Osteocyte (in vitro differentiated cells): ENCODE measurements around the gene MS4A6A. TPM values are rescaled to one million over a fixed set of nuclear protein-coding genes. Genes with fewer than 3 reads are reported as not detected.

Experiments used
- DNase-seq: peaks from one replicate; pipeline ENCODE4 v3.0.0; 2021; ENCODE audit warnings: mixed read lengths; ENCODE audit not compliant: unreplicated experiment; ENCODE audit errors: extremely low spot score
- H3K27ac Mint-ChIP-seq: one replicate; pipeline ENCODE4 v1.8.0; 2021; ENCODE audit warnings: mild to moderate bottlenecking, mixed read lengths; ENCODE audit not compliant: unreplicated experiment
- H3K27me3 Mint-ChIP-seq: one replicate; pipeline ENCODE4 v1.8.0; 2021; ENCODE audit warnings: mixed read lengths; ENCODE audit not compliant: unreplicated experiment
- H3K36me3 Mint-ChIP-seq: one replicate; pipeline ENCODE4 v1.8.0; 2021; ENCODE audit warnings: mixed read lengths; ENCODE audit not compliant: unreplicated experiment
- H3K4me1 Mint-ChIP-seq: one replicate; pipeline ENCODE4 v1.8.0; 2021; ENCODE audit warnings: mixed read lengths; ENCODE audit not compliant: unreplicated experiment
- H3K4me3 Mint-ChIP-seq: one replicate; pipeline ENCODE4 v1.8.0; 2021; ENCODE audit warnings: mild to moderate bottlenecking, moderate library complexity, mixed read lengths; ENCODE audit not compliant: unreplicated experiment
- H3K9me3 Mint-ChIP-seq: one replicate; pipeline ENCODE4 v1.8.0; 2021; ENCODE audit warnings: mixed read lengths; ENCODE audit not compliant: unreplicated experiment
- total RNA-seq: library from RNA; stranded (reverse); gene quantifications from 2 replicates; pipeline ENCODE4 v1.2.1, GENCODE V29; 2021
- TF ChIP-seq, protein P1 (sequence below): fragments of 200-600 bp; sonication (generic); IDR thresholded peaks from 2 replicates; pipeline ENCODE4 v1.5.0; 2021; ENCODE audit warnings: antibody characterized with exemption, mild to moderate bottlenecking, moderate library complexity

The MS4A6A gene
- total RNA-seq, 1 donor from 2014 or later = not detected

DNA sequence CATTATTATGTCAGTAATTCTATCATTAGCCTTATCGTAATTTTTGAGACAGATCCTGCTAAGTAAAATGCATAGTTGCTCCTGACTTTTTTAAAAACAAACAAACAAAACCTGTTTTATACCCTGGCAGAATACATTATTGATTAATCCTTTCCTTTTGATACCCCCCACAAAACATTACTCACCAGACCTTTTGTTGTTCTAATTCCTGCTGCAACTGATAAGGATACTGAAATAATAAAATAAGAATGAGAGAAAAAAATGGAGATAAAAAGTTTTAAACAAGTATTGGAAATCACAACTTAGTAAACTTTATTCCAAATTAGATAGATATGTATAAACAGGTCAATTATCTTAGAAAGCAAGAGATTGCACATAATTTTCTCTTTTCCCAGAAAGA lies 31.5 kb upstream of the MS4A6A start:
- DNase-seq = no peak
- Mint-ChIP-seq H3K36me3 (no peaks in the 10 kb centered on the region), H3K4me3 (no peak overlapping the region)

DNA sequence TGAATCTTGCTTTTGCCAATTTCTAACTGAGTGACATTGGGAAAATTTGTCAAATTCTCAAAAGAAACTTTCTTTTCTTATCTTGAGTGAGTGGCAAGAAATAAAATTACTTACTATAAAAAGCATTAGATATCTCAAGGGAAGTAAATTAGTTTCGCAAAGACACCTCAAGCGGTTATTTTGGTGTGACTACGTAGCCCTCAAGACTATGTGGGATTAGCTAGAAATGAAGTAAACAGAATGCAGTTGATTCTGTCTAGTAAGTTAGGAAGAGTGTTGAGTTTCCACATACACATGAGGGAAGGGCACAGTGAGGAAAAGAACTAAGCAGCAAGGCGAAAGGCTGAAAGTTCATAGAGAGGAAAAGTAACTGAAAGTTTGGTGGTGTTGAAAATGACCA lies 28.3 kb upstream of the MS4A6A start:
- Mint-ChIP-seq H3K9me3 (no peaks in the 10 kb centered on the region), H3K27ac (no peak overlapping the region), H3K36me3 (no peaks in the 10 kb centered on the region), H3K4me1 (no peaks in the 10 kb centered on the region), H3K27me3 (peaks cover 11% of the 10 kb centered on the region), H3K4me3 (no peak overlapping the region)
- no peak for DNase-seq
- TF ChIP-seq, protein P1, sequence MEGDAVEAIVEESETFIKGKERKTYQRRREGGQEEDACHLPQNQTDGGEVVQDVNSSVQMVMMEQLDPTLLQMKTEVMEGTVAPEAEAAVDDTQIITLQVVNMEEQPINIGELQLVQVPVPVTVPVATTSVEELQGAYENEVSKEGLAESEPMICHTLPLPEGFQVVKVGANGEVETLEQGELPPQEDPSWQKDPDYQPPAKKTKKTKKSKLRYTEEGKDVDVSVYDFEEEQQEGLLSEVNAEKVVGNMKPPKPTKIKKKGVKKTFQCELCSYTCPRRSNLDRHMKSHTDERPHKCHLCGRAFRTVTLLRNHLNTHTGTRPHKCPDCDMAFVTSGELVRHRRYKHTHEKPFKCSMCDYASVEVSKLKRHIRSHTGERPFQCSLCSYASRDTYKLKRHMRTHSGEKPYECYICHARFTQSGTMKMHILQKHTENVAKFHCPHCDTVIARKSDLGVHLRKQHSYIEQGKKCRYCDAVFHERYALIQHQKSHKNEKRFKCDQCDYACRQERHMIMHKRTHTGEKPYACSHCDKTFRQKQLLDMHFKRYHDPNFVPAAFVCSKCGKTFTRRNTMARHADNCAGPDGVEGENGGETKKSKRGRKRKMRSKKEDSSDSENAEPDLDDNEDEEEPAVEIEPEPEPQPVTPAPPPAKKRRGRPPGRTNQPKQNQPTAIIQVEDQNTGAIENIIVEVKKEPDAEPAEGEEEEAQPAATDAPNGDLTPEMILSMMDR = no peak

More for the DNA sequence above, 31.5 kb upstream of the MS4A6A start:
- H3K27me3 Mint-ChIP-seq = peaks cover 12% of the 10 kb centered on the region
- TF ChIP-seq, protein P1 = no peak
- H3K9me3 Mint-ChIP-seq = no peaks in the 10 kb centered on the region
- H3K4me1 Mint-ChIP-seq = no peaks in the 10 kb centered on the region
- no peak overlapping the region for H3K27ac Mint-ChIP-seq

DNA sequence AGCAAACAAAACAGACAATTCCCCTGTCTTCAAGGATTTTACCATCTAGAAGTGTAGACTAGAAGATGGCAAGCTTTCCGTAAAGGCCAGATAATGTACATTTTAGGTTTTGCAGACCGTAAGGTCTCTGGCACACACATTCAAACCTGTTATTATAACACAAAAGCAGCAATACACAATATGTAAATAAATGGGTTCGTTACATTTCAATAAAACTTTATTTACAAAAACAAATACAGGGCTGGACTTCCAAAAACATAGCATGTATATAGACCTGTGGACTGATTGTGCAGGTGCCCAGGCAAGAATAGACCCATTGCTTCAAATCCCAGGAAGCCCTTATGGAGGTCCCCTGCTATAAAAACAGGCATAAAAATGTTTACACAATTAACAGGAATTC lies 27.1 kb upstream of the MS4A6A start:
- H3K9me3 Mint-ChIP-seq = no peaks in the 10 kb centered on the region
- TF ChIP-seq, protein P1 = no peak
- no peaks in the 10 kb centered on the region for H3K36me3 Mint-ChIP-seq
- no peak overlapping the region for H3K27ac Mint-ChIP-seq
- H3K27me3 Mint-ChIP-seq = peaks cover 5% of the 10 kb centered on the region
- H3K4me3 Mint-ChIP-seq = no peak overlapping the region
- H3K4me1 Mint-ChIP-seq = no peaks in the 10 kb centered on the region
- no peak for DNase-seq

DNA sequence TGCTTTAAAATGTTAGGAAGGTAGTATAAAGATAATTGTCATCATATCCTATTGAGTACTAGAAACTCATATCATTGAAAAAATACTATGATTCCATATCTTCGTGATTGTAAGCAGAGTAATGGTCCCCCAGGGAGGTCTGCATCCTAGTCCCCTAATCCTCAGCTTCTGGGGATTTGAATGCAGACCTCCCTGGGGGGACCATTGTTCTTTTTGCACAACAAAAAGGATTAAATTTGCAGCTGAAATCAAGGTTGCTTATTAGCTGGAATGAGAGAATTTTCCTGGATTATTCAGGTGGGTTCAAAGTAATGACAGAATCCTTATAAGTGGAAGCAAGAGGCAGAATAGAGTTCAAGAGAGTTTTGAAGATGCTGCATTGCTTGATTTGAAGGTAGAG lies 26.1 kb upstream of the MS4A6A start:
- H3K27me3 Mint-ChIP-seq = peaks cover 5% of the 10 kb centered on the region
- no peak for DNase-seq
- H3K4me3 Mint-ChIP-seq = no peak overlapping the region
- H3K9me3 Mint-ChIP-seq = no peaks in the 10 kb centered on the region
- TF ChIP-seq, protein P1 = no peak
- no peaks in the 10 kb centered on the region for H3K4me1 Mint-ChIP-seq
- H3K27ac Mint-ChIP-seq = no peak overlapping the region
- no peaks in the 10 kb centered on the region for H3K36me3 Mint-ChIP-seq

DNA sequence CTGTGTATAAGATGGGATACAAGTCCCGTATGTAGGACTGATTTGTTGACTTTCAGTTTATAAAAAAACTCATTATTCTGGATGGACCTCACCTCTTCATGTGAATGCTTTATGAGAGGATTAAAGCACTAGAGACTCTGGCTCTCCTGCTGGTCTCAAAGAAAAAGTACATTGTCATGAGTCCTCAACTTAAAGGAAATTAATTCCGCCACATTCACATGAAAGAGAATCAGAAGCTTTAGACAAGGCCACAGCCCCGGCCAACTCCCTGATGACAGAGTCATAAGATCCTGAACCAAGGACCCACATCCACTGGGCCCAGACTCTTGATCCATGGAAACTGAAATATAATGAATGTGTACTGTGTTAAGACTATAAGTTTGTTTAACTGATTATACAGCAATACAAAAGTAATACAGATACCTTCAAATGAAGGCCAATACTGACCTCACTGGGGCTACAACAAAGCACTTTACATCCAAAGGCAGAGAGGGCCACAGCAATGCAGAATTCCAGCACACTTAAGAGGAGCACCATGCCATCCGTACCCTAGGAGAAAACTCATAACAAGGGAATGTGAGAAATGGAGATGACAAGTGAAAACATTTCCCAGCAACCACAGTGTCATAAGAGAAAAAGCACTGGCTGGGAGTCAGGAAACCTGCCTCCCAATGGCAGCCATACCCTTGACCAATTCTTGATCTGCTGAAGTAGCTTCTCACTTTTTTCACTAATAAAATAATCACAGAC lies 25.4 kb upstream of the MS4A6A start:
- Mint-ChIP-seq H3K4me1 (no peaks in the 10 kb centered on the region), H3K27ac (no peak overlapping the region), H3K4me3 (no peak overlapping the region), H3K36me3 (no peaks in the 10 kb centered on the region), H3K27me3 (peaks cover 4% of the 10 kb centered on the region), H3K9me3 (no peaks in the 10 kb centered on the region)
- no peak for DNase-seq
- TF ChIP-seq, protein P1 = no peak
